HG02571 (cell line): ENCODE results near the gene FILIP1L.

Source experiments
- ATAC-seq: cut with Tn5 transposase; IDR thresholded peaks from one replicate; pipeline ENCODE4 v1.9.1; 2021; ENCODE audit warnings: mild to moderate bottlenecking, moderate library complexity; ENCODE audit not compliant: unreplicated experiment

Gene FILIP1L

GRCh38 chr3:100125161-100125938, 11.0 kb upstream of the FILIP1L start:
- ATAC-seq: no peak

DNA sequence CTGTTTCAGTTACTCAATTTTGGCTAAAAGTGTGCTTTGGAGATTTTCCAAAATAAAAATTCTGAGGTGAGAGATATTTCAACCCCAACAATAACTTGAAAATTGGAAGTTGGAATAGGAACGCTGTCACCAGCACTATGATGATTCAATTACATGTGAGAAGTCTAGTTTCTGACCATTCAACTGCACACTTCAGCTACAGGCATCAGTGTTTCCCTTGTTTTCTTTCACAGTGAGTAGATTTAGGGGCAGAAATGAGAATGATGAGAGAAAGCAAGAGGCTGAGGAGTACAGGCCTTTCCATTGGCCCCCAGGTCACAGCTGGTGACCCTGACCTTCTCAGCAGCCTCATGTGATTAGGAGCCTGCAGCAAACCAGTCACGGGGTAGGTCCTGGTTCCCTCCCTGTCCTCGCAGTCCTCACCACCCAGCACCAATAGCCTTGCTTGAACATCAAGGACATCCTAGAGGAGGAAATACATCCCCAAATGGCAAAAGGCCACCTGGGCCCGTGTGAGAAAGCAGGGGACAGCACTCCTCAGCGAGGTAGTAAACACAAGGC, 10.0 kb upstream of the FILIP1L start:
- no peak for ATAC-seq

GRCh38 chr3:100123112-100123511, 8.8 kb upstream of the FILIP1L start:
- no peak for ATAC-seq

DNA sequence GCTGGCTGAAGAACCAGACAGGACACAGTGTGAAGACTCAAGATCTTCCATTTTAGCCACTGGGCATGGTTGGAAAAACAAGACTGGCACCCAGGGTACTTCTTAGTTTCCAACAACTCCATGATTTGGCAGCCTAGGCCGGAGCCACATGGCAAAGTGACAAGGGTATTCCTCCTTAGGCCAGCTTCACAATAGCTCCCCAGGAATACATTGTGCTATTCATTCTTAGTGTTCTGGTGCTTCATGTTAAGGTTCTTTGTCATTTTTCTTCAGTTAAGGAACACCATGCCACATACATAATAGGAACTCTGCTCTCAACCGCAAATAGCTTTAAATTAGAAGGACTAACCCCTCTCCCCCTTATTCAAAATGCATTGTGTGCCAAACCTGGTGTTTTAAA, 8.0 kb upstream of the FILIP1L start:
- no peak for ATAC-seq

DNA sequence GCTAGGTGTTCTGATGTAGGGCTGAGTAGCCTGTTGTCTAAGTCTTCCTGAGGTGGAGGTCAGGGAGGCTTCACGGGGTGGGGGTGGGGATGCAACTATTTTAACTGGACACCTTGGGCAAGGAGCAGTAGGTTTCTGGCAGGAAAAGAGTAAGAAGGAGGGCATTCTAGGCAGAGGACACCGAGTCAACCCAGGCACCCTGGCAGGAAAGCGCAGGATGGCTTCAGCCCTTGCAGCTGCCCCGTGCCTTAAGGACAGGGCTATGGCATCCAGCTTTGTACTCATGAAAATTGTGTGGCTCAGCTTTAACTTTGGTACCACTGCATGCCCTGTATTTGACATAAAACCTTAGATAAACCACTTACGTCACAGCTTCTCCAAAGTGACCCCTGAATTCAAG, 6.4 kb upstream of the FILIP1L start:
- ATAC-seq: no peak

- ATAC-seq: no peak
Observed at GRCh38 chr3:100120012-100120411, 5.7 kb upstream of the FILIP1L start.

DNA sequence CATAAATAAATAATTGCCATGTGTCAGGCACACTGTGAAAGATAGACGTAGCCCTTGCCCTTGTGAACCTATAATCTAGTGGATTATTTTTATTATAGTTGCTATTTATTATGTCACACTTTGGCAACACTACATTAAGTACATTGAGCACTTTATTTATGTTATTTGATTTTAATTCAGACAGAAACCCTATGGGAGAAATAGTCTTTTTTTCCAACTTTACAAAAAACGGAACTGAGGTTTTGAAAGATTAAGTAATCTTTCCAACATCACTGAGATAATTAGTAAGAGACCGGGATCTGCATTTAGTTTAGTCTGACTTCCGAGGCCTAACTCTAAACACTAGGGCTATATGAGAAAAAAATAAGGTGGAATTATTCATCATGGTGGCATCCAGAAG, 2.8 kb upstream of the FILIP1L start:
- no peak for ATAC-seq

DNA sequence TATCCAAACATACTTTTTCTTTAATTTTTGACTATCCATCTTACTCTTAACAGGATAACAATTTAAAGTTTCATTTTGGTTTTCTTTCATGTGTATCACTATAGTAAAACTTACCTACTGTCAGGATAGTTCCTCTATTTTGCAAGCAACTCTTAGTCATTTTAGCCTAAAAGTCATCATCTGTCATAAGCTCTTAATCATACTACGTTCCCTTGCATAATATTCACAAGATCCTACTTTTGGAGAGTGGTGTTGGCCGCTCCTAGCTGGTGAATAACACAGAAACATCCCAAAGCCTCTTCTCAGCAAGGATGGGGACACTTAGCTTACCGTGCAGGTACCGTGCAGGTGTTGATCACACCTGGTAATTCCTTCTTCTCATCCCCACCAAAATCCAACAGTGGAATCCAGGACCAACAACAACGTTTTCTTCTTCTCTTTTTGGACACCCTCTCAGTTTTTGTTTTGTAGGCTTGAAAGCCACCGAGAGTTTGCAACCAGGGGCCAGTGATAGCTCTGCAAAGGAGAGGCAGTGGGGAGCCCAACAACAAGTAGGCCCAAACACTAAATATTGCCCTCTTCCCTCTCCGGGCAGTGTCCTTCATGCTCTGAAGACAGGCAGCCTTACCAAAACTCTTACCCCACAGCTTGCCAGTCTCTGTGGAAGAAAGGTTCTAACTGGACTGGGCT, 433 bp downstream of the FILIP1L start:
- no peak for ATAC-seq

- ATAC-seq: no peak
Observed at GRCh38 chr3:100111728-100112127, 2.6 kb downstream of the FILIP1L start.

- ATAC-seq: no peak
Observed at GRCh38 chr3:100110162-100110561, 4.1 kb downstream of the FILIP1L start.

DNA sequence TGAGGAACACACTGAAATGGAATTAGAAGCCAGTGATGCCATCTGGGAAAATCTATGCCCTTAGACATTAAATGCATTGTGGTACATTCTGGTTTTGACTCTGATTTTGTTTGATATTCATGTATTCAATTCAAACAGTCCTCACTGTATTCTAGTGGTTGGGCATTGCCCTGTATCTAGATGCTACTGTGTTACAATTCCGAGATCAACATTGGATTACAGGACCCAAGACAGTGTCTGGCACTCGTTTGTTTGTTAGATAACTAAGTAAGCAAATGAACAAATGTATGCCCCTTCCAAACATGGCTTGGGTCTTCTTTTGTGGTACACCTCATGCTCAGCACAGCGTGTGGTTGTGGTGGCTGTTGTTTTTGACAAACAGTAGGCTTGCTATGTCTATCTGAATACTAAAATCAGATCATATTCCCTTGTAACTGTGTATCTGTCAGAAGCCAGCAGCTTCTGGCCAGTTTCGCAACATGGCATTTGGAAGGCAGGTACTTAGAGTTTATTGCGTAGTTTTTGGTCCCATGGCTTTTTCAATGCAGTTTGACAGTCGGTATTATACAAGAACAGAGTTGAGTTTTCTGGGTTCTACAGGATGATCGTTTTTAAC, 5.7 kb downstream of the FILIP1L start:
- ATAC-seq: no peak

DNA sequence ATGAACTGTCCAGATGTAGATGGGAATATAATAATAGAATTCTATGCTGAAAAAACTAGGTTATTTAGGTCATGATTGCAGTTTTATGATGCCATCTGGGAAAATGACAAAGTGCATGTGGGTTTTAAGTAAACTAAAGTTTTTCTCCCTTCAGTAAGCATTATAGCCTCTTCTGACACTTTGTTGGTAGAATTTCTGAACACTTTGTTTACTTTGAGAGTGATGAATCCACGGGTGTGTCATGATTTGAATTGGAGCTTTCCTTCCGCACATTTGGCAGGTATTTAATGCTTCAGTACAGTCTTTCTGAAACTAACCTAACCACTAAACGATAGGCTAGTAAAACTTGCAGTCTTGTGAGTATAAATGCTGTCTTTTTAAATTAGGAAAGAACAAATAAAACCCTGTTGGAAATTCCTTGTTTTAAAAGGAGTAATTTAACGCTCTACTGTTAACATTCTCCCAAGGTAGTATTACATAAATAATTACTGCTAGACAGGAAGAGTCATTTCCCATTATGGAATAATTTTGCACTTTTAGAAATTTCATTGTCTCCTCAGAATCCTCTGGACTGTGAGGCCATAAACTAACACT, 7.0 kb downstream of the FILIP1L start:
- ATAC-seq: no peak

GRCh38 chr3:100106531-100107141, 7.7 kb downstream of the FILIP1L start:
- ATAC-seq: no peak

GRCh38 chr3:100106094-100106493, 8.2 kb downstream of the FILIP1L start:
- ATAC-seq: no peak

GRCh38 chr3:100105501-100105900, 8.8 kb downstream of the FILIP1L start:
- peak; percentile 35 for ATAC-seq

GRCh38 chr3:100104817-100105413, 9.4 kb downstream of the FILIP1L start:
- ATAC-seq: no peak

GRCh38 chr3:100104442-100104798, 9.9 kb downstream of the FILIP1L start:
- ATAC-seq: peak; percentile 42

GRCh38 chr3:100103558-100104441, 10.5 kb downstream of the FILIP1L start:
- ATAC-seq: peak; percentile 90

- no peak for ATAC-seq
Observed at GRCh38 chr3:100102757-100103156, 11.5 kb downstream of the FILIP1L start.

DNA sequence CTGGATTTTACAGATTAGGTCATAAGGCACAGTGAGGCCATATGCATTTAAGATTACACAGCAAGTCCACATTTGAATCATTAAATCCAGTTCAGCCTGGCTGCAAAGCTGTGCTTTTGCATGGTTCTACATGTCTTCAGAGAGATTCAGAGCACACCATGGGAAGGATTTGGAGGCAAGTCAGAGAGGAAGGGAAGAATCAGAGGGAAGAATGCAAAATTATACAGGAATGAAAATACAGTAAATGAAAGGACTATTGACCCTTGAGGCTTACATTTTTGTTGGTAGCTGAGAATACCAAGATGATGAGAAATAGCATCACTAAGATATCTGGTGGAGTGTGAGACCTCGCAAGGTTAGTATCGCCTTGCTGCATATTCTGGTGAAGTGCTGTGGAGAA, 13.9 kb downstream of the FILIP1L start:
- ATAC-seq: no peak
